Kidney (tissue), 14 donors: Measurements from ENCODE around the gene RHBDD2. TPM values are rescaled to one million over a fixed set of nuclear protein-coding genes. Genes with fewer than 3 reads are reported as not detected.
"Not testable (repeated sequence)": the region's sequence is repeated elsewhere in the genome, so short reads cannot be mapped to it uniquely, and the experiment has no call there.

Experiments used
- DNase-seq, 5 donors: peaks; one replicate each; pipeline ENCODE4 v3.0.0-alpha.2; 2013 to 2020
- FAIRE-seq: peaks from 2 replicates; lab custom pipeline; 2012; peaks lifted over from hg19 to GRCh38; lab: Jason Lieb, UNC
- H3K27ac ChIP-seq, 2 donors: one replicate each; pipeline ENCODE4 v1.7.0; 2013; ENCODE audit warnings: low read depth in 2 of 2, low read length in 2 of 2, inconsistent platforms in 1 of 2
- H3K27me3 ChIP-seq: one replicate; pipeline ENCODE4 v1.7.1; 2013; ENCODE audit warnings: low read length, inconsistent platforms; ENCODE audit not compliant: control insufficient read depth, insufficient read depth
- H3K36me3 ChIP-seq, 3 donors: one replicate each; pipeline versions ENCODE4 v1.7.0 to v1.7.1; 2013; ENCODE audit warnings: low read length in 3 of 3, control low read depth in 1 of 3, inconsistent platforms in 1 of 3; ENCODE audit not compliant: insufficient read depth in 3 of 3, control insufficient read depth in 2 of 3
- H3K4me1 ChIP-seq, 3 donors: one replicate each; pipeline versions ENCODE4 v1.7.0 to v1.7.1; 2013; ENCODE audit warnings: low read length in 3 of 3, inconsistent platforms in 1 of 3, low read depth in 1 of 3; ENCODE audit not compliant: control insufficient read depth in 2 of 3, insufficient read depth in 2 of 3
- H3K4me3 ChIP-seq, 3 donors: one replicate each; pipeline versions ENCODE4 v1.7.0 to v1.8.1; 2013; ENCODE audit warnings: low read length in 3 of 3, control low read depth in 1 of 3, inconsistent platforms in 1 of 3
- H3K9ac ChIP-seq, 3 donors: one replicate each; pipeline versions ENCODE4 v1.7.0 to v1.7.1; 2013; ENCODE audit warnings: low read length in 3 of 3, control low read depth in 1 of 3, inconsistent platforms in 1 of 3
- H3K9me3 ChIP-seq, 3 donors: one replicate each; pipeline versions ENCODE4 v1.7.0 to v1.7.1; 2013; ENCODE audit warnings: low read length in 3 of 3, control low read depth in 1 of 3, inconsistent platforms in 1 of 3; ENCODE audit not compliant: control insufficient read depth in 2 of 3, insufficient read depth in 1 of 3
- intact Hi-C: fragments of 100-400 bp; cut with DNase I; formaldehyde crosslinking; loops from one replicate; pipeline ENCODE4 v1.11.1; 2022
- polyA plus RNA-seq: library from polyadenylated mRNA; stranded (reverse); fragments of 350-450 nt; fragmentation: Illumina TruSeq; extraction: RNeasy Lipid Tissue Mini Kit (QIAGEN cat#74804); gene quantifications from one replicate; pipeline ENCODE4 v1.2.3, GENCODE V29; 2014; ENCODE audit warnings: low read depth, low replicate concordance; ENCODE audit not compliant: insufficient read depth
- total RNA-seq: library from RNA; stranded (reverse); fragmentation: NEBNext Ultra II Directional; extraction: Animal tissue kit (Norgen Biotek cat#: 25700); gene quantifications from one replicate; pipeline ENCODE4 v1.2.1, GENCODE V29; 2021
- TF ChIP-seq, protein P1 (sequence below): IDR thresholded peaks from 3 replicates; pipeline ENCODE4 v1.5.1; 2012; ENCODE audit warnings: mild to moderate bottlenecking, moderate library complexity, borderline replicate concordance; ENCODE audit not compliant: insufficient read depth; ENCODE audit errors: extremely low read depth
- donor health status: control.
- donor health status: control.
- donor health status: control.
- donor health status: control.
- donor health status: control.
- donor health status: DM: yes; HTN: yes; CAD: no.
- donor health status: Normal renal cell carcinoma (clear cell type).

RHBDD2 gene
- total and polyA plus RNA-seq, 2 donors from 2014 or later: 89.5 to 185 TPM

DNA sequence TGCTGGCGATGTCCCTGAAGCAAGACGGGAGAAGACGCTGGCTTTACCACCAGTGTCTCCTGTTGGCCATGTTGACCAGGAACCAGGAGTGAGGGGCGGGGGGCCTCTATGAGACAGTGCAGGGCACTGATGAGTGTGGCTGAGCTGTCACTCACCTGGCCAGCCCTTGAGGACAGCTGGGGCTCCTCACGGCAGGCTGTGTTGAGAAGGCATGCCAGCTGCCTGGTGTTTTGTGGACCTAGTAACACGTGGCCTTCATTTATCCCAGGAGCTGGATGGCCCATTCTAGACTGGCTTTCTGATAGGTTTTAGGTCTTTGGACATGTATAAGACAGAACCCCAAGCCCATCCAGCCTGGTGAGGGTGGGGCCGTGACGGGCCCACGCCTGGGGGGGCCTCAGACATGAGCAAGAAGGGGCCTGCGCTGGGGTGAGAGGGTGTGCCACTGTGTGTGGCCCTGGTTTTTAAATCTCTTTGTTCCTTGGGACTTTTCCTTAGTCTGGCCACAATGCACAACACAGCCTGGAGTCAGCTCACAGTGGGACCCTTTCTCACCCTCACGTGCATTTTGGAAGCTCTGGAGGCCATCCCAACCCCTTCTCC, 10.5 kb downstream of the RHBDD2 start:
- Histone ChIP-seq H3K9ac (no peak overlapping the region), H3K9me3 (no peaks in the 10 kb centered on the region), H3K4me1 (peaks cover 0 to 3% (median 0%) of the 10 kb centered on the region in 3 donors), H3K27ac (no peak overlapping the region), H3K36me3 (peaks cover 3 to 17% (median 12%) of the 10 kb centered on the region in 3 donors), H3K27me3 (no peaks in the 10 kb centered on the region), H3K4me3 (no peak overlapping the region)
- peak in 1 of 5 donors; percentile 52 for DNase-seq
- intact Hi-C loops: no loop called here
- no peak for FAIRE-seq
- TF ChIP-seq, protein P1, sequence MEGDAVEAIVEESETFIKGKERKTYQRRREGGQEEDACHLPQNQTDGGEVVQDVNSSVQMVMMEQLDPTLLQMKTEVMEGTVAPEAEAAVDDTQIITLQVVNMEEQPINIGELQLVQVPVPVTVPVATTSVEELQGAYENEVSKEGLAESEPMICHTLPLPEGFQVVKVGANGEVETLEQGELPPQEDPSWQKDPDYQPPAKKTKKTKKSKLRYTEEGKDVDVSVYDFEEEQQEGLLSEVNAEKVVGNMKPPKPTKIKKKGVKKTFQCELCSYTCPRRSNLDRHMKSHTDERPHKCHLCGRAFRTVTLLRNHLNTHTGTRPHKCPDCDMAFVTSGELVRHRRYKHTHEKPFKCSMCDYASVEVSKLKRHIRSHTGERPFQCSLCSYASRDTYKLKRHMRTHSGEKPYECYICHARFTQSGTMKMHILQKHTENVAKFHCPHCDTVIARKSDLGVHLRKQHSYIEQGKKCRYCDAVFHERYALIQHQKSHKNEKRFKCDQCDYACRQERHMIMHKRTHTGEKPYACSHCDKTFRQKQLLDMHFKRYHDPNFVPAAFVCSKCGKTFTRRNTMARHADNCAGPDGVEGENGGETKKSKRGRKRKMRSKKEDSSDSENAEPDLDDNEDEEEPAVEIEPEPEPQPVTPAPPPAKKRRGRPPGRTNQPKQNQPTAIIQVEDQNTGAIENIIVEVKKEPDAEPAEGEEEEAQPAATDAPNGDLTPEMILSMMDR: no peak

DNA sequence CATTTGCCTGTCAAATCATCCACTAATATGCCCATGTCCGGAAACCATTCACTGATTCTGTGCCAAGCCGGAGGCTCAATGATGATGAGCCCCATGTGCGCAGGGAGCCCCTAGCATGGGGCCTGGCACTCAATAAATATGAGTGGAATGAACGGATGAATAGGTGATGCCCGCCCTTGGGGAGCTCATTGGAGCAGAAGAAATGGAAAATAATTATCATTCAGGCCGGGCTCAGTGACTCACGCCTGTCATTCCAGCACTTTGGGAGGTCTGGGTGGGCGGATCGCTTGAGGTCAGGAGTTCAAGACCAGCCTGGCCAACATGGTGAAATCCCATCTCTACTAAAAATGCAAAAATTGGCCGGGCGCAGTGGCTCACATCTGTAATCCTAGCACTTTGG, 11.0 kb downstream of the RHBDD2 start:
- H3K27ac ChIP-seq: no peak overlapping the region
- no peak overlapping the region for H3K4me3 ChIP-seq
- no peak overlapping the region for H3K9ac ChIP-seq
- H3K27me3 ChIP-seq: no peaks in the 10 kb centered on the region
- TF ChIP-seq, protein P1: no peak
- DNase-seq: peak in 1 of 5 donors; percentile 21
- peaks cover 0 to 12% (median 9%) of the 10 kb centered on the region in 3 donors for H3K36me3 ChIP-seq
- H3K9me3 ChIP-seq: no peaks in the 10 kb centered on the region
- H3K4me1 ChIP-seq: peaks cover 0 to 3% (median 0%) of the 10 kb centered on the region in 3 donors
- intact Hi-C loops: no loop called here
- FAIRE-seq: no peak

DNA sequence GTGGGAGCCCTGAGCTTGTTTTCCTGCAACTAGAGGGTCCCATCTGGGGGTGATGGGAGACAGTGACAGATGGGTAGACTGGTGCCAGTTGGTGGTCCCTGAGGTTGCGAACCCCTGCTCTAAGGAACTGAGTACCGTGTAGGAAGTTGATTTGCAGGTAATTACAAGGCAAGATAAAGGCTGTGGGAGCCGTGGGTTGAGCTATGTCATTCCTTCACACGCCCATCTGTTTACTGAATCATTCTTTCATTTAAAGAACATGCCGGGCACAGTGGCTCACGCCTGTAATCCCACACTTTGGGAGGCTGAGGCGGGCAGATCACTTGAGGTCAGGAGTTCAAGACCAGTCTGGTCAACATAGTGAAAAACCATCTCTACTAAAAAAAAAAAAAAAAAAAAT, 12.4 kb downstream of the RHBDD2 start:
- H3K36me3 ChIP-seq, H3K9me3 ChIP-seq, H3K4me3 ChIP-seq, H3K4me1 ChIP-seq, H3K27ac ChIP-seq, FAIRE-seq, H3K27me3 ChIP-seq, intact Hi-C loops, H3K9ac ChIP-seq: not testable (repeated sequence)
- DNase-seq: peak in 1 of 5 donors; percentile 23

DNA sequence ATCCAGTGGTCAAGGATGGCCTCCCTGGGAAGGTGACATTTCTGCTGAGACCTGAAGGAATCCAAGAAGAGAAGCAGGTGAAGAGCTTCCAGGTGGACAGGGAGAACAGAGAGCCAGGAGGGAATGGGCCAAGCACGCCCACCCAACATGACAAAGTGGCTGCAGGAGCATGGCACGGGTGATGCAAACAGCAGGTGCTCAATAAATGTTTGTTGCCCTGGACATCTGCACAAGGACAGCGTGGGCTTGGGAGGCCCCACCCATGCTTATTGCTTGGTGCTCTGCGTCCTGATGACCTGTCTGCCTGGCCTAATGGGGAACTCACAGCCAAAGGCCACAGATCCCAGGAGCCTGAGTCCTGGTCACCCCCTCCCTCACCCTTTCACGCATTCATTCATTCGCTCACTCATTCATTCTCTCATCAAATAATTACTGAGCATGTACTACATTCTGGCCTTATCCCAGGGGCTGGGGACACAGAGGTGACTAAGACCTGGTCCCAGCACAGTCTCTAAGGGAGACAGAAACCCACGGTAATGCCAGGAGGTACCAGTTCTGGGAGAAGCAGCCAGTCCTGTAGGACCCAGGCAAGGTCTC, 13.1 kb downstream of the RHBDD2 start:
- no peak for FAIRE-seq
- TF ChIP-seq, protein P1: no peak
- H3K36me3 ChIP-seq: peaks cover 0 to 9% (median 0%) of the 10 kb centered on the region in 3 donors
- peak in 1 of 5 donors; percentile 38 for DNase-seq
- no peak overlapping the region for H3K27ac ChIP-seq
- H3K4me3 ChIP-seq: no peak overlapping the region
- H3K9ac ChIP-seq: no peak overlapping the region
- intact Hi-C loops: no loop called here
- H3K27me3 ChIP-seq: no peaks in the 10 kb centered on the region
- no peaks in the 10 kb centered on the region for H3K9me3 ChIP-seq
- peaks cover 0 to 3% (median 0%) of the 10 kb centered on the region in 3 donors for H3K4me1 ChIP-seq
